Measurements from ENCODE around the gene PIH1D1. TPM values are rescaled to one million over a fixed set of nuclear protein-coding genes. Genes with fewer than 3 reads are reported as not detected.

The PIH1D1 gene
- total and polyA plus RNA-seq, 2 of the 8 experiments (the other 6 are each of a cell fraction or from before 2014, with no cell fraction given), result 146 to 195 TPM

DNA sequence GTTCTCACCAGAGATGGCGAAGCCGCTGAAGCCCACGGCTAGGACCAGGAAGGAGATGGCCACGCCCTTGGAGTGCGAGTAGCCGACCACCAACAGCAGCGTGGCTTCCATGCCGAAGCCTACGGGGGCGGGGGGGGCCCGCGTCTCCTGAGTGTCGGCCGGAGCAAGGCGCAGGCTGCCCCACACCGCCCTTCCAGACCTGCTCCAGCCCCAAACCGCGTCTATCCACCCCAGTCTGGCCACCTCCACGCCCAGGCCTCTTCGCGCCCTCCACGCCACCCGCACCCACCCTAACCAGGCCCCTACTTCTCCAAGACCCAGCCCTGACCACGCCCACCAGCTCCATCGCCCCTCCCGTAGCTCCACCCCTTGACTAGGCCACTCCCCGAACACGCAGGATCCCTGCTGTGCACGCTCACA lies 20.3 kb downstream of the PIH1D1 start (continued):
- TF ChIP-seq SAP30 (IDR thresholded peaks at IDR 0.05; ENCODE audit: insufficient read depth, insufficient replicate concordance, low read length) (no peak), TEAD4 (IDR thresholded peaks at IDR 0.05; ENCODE audit: low read depth, low read length) (no peak), RBBP5 (IDR thresholded peaks at IDR 0.05; ENCODE audit: borderline replicate concordance, low read depth, low read length) (no peak), POLR2AphosphoS5 (IDR thresholded peaks at IDR 0.05; ENCODE audit: low read depth, low read length) (no peak), FOSL1 (IDR thresholded peaks at IDR 0.05; ENCODE audit: insufficient read depth, low read depth, low read length) (no peak), ZNF274 (IDR thresholded peaks at IDR 0.05; ENCODE audit: borderline replicate concordance, extremely low read depth, low read length) (no peak), BCL11A (IDR thresholded peaks at IDR 0.05; ENCODE audit: low read depth in 2 of 2, low read length in 2 of 2) (no peak)

Measured in H1 (cell line).